ENCODE results near the gene CELA3B.
"Not testable (repeated sequence)": the region's sequence is repeated elsewhere in the genome, so short reads cannot be mapped to it uniquely, and the experiment has no call there.

CELA3B gene

DNA sequence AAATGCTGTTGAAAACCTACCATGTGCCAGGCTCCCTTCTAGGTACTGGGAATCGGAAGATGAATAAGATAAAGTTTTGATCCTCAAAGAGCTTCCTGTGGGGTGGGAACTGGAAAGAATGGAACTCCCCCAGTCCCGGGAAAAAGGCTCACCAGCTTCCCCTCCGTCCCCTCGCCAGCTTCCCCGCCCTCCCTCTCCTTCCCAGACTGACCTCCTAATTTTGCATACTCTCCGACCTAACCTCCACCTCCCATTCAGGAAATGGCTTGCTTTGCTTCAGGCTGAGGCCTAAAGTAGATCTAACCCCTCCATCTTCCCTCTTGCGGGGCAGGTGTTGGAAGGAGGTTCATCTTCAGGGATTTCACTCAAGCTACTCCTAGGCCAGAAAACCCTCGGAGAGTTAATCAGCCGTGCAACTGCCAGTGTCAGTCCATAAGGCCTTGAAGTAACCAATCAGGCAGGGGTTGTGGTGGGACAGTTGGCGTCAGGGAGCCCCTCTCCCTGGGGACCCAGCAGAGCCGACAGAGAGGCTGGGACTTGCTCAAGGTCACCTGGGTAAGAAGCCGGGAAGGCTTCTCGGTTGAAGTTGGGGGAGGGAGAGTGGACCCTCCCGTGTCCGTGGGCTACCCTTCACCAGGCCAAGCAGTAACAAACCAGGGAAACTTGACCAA is 21.9 kb downstream of the CELA3B start:
- H3K4me3 ChIP-seq (ENCODE audit: low read length); H2AFZ ChIP-seq (ENCODE audit: low read length); H3F3A ChIP-seq (ENCODE audit: insufficient read depth, low read length); H3K79me2 ChIP-seq (ENCODE audit: low read length); H3K9me3 ChIP-seq (replicated peaks; ENCODE audit: insufficient read depth, low read length); H4K20me1 ChIP-seq (ENCODE audit: insufficient read depth, low read length); H3K4me2 ChIP-seq (ENCODE audit: low read depth, low read length); H3K9ac ChIP-seq (ENCODE audit: low read length); H3K4me1 ChIP-seq (ENCODE audit: low read length); H3K27ac ChIP-seq (ENCODE audit: low read length); DNase-seq; H3K9me2 ChIP-seq (replicated peaks; ENCODE audit: insufficient read depth, low read length); H3K27me3 ChIP-seq (replicated peaks; ENCODE audit: insufficient read depth, low read length); H3K36me3 ChIP-seq (replicated peaks; ENCODE audit: insufficient read depth, low read length): not testable (repeated sequence)

DNA sequence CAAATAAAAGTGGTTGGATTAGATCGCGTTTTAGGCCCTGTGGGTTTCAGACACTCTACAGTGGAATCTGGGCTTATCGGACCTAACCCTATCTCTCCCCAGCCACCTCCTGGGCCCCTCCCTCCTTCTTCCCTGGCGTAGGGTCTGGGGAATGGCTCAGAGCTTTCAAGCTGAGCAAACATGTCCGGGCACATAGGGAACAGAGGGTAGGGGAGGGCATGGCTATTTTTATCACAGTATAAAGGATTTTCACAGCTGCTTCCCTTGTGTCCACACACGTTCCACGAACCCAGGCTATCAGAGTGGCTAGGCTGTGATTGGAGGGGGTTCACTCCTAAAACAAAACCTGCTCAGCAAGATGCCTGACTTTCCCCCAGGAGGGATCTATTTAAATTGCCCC is 22.8 kb downstream of the CELA3B start:
- DNase-seq; H3K4me1 ChIP-seq (ENCODE audit: low read length); H3K27ac ChIP-seq (ENCODE audit: low read length); H3K9me3 ChIP-seq (replicated peaks; ENCODE audit: insufficient read depth, low read length); H3K27me3 ChIP-seq (replicated peaks; ENCODE audit: insufficient read depth, low read length); H3K4me2 ChIP-seq (ENCODE audit: low read depth, low read length); H2AFZ ChIP-seq (ENCODE audit: low read length); H3F3A ChIP-seq (ENCODE audit: insufficient read depth, low read length); H4K20me1 ChIP-seq (ENCODE audit: insufficient read depth, low read length); H3K9me2 ChIP-seq (replicated peaks; ENCODE audit: insufficient read depth, low read length); H3K36me3 ChIP-seq (replicated peaks; ENCODE audit: insufficient read depth, low read length); H3K79me2 ChIP-seq (ENCODE audit: low read length); H3K4me3 ChIP-seq (ENCODE audit: low read length); H3K9ac ChIP-seq (ENCODE audit: low read length): not testable (repeated sequence)

DNA sequence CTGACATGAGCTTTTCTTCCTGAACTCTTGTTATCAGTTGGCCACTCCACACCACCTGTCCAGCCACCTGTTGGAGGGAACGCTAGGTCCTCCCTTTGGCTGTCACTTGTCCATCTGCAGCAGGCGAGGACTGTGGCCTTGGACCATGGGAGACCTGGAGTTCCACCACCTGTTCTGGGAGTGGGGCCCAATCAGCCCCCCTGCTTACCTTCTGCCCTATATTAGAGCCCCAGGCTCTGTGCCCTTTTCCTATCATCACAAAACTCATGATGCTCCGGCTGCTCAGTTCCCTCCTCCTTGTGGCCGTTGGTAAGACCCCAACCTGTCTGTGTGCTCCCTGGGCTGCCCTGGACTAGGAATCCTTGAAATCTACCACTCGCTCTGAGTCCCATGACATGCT is 24.6 kb downstream of the CELA3B start, which contains the start of gene CELA3A:
Gene CELA3A, plus strand, starts transcription at position 249 of the 400 bp plus-strand sequence. Its CDS starts 18 bp downstream, at position 267.
- no peak within 1 kb of the TSS for H2AFZ ChIP-seq (ENCODE audit: low read length)
- no peak within 1 kb of the TSS for H3K27ac ChIP-seq (ENCODE audit: low read length)
- H3K4me3 ChIP-seq (ENCODE audit: low read length): no peak within 1 kb of the TSS
- TF ChIP-seq, protein P1, sequence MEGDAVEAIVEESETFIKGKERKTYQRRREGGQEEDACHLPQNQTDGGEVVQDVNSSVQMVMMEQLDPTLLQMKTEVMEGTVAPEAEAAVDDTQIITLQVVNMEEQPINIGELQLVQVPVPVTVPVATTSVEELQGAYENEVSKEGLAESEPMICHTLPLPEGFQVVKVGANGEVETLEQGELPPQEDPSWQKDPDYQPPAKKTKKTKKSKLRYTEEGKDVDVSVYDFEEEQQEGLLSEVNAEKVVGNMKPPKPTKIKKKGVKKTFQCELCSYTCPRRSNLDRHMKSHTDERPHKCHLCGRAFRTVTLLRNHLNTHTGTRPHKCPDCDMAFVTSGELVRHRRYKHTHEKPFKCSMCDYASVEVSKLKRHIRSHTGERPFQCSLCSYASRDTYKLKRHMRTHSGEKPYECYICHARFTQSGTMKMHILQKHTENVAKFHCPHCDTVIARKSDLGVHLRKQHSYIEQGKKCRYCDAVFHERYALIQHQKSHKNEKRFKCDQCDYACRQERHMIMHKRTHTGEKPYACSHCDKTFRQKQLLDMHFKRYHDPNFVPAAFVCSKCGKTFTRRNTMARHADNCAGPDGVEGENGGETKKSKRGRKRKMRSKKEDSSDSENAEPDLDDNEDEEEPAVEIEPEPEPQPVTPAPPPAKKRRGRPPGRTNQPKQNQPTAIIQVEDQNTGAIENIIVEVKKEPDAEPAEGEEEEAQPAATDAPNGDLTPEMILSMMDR (IDR thresholded peaks at IDR 0.05; ENCODE audit: low read length): no peak
- no peak for TF ChIP-seq EZH2phosphoT487 (IDR thresholded peaks at IDR 0.05; ENCODE audit: low read length)
- no peak for TF ChIP-seq EZH2 (optimal IDR thresholded peaks at IDR 0.05; ENCODE audit: low read depth, low read length)
- H3K27me3 ChIP-seq (replicated peaks; ENCODE audit: insufficient read depth, low read length): no peaks in the 10 kb centered on the region
- H3K36me3 ChIP-seq (replicated peaks; ENCODE audit: insufficient read depth, low read length): no peaks in the 10 kb centered on the region
- H3K79me2 ChIP-seq (ENCODE audit: low read length): no peaks in the 10 kb centered on the region
- DNase-seq: no peak
- H3K4me1 ChIP-seq (ENCODE audit: low read length): no peaks in the 10 kb centered on the region
- no peak within 1 kb of the TSS for H3K9ac ChIP-seq (ENCODE audit: low read length)
- H3K4me2 ChIP-seq (ENCODE audit: low read depth, low read length): no peak within 1 kb of the TSS
- no peaks in the 10 kb centered on the region for H3K9me3 ChIP-seq (replicated peaks; ENCODE audit: insufficient read depth, low read length)
- H3K9me2 ChIP-seq (replicated peaks; ENCODE audit: insufficient read depth, low read length): no peaks in the 10 kb centered on the region
- no peaks in the 10 kb centered on the region for H3F3A ChIP-seq (ENCODE audit: insufficient read depth, low read length)
- H4K20me1 ChIP-seq (ENCODE audit: insufficient read depth, low read length): no peaks in the 10 kb centered on the region

DNA sequence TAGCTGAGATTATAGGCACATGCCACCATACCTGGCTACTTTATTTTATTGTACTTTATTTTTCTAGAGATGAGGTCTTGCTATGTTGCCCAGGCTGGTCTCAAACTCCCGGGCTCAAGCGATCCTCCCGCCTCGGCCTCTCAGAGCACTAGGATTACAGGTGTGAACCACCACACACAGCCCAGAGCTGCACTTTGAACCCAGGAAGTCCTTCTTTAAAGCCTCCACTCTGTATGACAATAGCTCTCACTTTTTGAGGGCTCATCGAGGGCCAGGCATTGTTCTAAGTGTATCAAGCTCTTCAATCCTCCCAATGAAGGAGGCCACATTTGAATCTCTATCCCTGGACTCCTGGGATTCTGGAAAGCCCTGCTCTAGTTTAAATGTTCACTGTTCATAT is 25.6 kb downstream of the CELA3B start:
- not testable (repeated sequence) for H3K4me2 ChIP-seq (ENCODE audit: low read depth, low read length)

DNA sequence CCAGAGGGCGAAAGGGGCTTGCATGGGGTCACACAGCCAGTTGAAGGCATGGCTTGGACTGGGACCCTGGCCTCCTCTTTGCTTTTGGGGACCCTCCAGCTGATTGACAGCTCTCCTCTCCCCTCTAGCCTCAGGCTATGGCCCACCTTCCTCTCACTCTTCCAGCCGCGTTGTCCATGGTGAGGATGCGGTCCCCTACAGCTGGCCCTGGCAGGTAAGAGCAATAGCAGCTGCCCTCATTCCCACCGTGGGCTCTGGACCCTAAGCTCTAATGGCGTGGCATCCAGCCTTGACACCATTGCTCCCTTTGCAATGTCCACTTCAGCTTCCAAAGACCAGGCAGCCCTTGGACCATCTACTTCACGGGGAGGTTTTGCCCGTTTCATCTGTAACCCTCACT is 26.1 kb downstream of the CELA3B start:
- H3K9me2 ChIP-seq (replicated peaks; ENCODE audit: insufficient read depth, low read length); H3K4me3 ChIP-seq (ENCODE audit: low read length); H3K36me3 ChIP-seq (replicated peaks; ENCODE audit: insufficient read depth, low read length); H3K27ac ChIP-seq (ENCODE audit: low read length); H2AFZ ChIP-seq (ENCODE audit: low read length); H3K9me3 ChIP-seq (replicated peaks; ENCODE audit: insufficient read depth, low read length); H3K27me3 ChIP-seq (replicated peaks; ENCODE audit: insufficient read depth, low read length); H3K9ac ChIP-seq (ENCODE audit: low read length); DNase-seq; H3K79me2 ChIP-seq (ENCODE audit: low read length); H4K20me1 ChIP-seq (ENCODE audit: insufficient read depth, low read length); H3K4me1 ChIP-seq (ENCODE audit: low read length); H3F3A ChIP-seq (ENCODE audit: insufficient read depth, low read length); H3K4me2 ChIP-seq (ENCODE audit: low read depth, low read length): not testable (repeated sequence)

More for the DNA sequence above, 25.6 kb downstream of the CELA3B start:
- H3K27me3 ChIP-seq (replicated peaks; ENCODE audit: insufficient read depth, low read length); H2AFZ ChIP-seq (ENCODE audit: low read length); H3F3A ChIP-seq (ENCODE audit: insufficient read depth, low read length); H3K36me3 ChIP-seq (replicated peaks; ENCODE audit: insufficient read depth, low read length); H3K4me3 ChIP-seq (ENCODE audit: low read length); H3K9me3 ChIP-seq (replicated peaks; ENCODE audit: insufficient read depth, low read length); H3K4me1 ChIP-seq (ENCODE audit: low read length); DNase-seq; H4K20me1 ChIP-seq (ENCODE audit: insufficient read depth, low read length); H3K27ac ChIP-seq (ENCODE audit: low read length); H3K79me2 ChIP-seq (ENCODE audit: low read length); H3K9me2 ChIP-seq (replicated peaks; ENCODE audit: insufficient read depth, low read length); H3K9ac ChIP-seq (ENCODE audit: low read length): not testable (repeated sequence)

DNA sequence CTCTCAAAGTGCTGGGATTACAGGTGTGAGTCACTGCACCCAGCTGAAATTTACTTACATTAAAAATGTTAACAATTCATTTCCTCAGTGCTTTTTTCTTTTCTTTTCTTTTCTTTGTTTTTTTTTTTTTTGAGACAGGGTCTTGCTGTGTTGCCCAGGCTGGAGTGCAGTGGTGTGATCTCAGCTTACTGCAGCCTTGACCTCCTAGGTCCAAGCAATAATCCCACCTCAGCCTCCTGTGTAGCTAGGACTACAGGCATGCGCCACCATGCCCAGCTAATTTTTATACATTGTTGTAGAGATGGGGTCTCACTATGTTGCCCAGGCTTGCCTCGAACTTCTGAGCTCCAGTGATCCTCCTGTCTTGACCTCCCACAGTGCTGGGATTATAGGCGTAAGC is 27.1 kb downstream of the CELA3B start:
- not testable (repeated sequence) for H3K4me3 ChIP-seq (ENCODE audit: low read length); H3K36me3 ChIP-seq (replicated peaks; ENCODE audit: insufficient read depth, low read length); H3K27me3 ChIP-seq (replicated peaks; ENCODE audit: insufficient read depth, low read length); H3K4me1 ChIP-seq (ENCODE audit: low read length); H2AFZ ChIP-seq (ENCODE audit: low read length); H3F3A ChIP-seq (ENCODE audit: insufficient read depth, low read length); H3K4me2 ChIP-seq (ENCODE audit: low read depth, low read length); H3K9me3 ChIP-seq (replicated peaks; ENCODE audit: insufficient read depth, low read length); H4K20me1 ChIP-seq (ENCODE audit: insufficient read depth, low read length); H3K79me2 ChIP-seq (ENCODE audit: low read length); H3K27ac ChIP-seq (ENCODE audit: low read length); DNase-seq; H3K9ac ChIP-seq (ENCODE audit: low read length); H3K9me2 ChIP-seq (replicated peaks; ENCODE audit: insufficient read depth, low read length)
